ENCODE data around the gene ZNF414.
"Not testable (repeated sequence)": the region's sequence is repeated elsewhere in the genome, so short reads cannot be mapped to it uniquely, and the experiment has no call there.

Gene ZNF414

DNA sequence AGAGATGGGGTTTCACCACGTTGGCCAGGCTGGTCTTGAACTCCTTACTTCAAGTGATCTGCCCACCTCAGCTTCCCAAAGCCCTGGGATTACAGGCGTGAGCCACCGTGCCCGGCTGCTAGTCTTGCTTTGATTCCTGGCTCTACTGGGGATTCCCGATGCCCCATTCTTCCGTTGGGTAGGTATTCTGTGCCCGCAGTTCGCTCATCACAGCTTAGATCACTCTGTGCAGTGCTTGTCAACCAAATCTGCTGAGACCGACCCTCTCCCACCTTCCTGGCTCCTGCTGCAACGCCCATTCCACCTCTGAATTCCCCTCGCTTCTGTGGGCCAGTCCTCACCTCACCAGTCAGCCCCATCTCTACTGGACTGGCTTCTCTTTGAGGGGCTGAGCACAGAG lies 4.6 kb upstream of the ZNF414 start:
- no peak for DNase-seq (ENCODE audit: low read depth)
- H3K4me3 ChIP-seq (ENCODE audit: low read depth, low read length) = no peak overlapping the region
- TF ChIP-seq, protein P1, sequence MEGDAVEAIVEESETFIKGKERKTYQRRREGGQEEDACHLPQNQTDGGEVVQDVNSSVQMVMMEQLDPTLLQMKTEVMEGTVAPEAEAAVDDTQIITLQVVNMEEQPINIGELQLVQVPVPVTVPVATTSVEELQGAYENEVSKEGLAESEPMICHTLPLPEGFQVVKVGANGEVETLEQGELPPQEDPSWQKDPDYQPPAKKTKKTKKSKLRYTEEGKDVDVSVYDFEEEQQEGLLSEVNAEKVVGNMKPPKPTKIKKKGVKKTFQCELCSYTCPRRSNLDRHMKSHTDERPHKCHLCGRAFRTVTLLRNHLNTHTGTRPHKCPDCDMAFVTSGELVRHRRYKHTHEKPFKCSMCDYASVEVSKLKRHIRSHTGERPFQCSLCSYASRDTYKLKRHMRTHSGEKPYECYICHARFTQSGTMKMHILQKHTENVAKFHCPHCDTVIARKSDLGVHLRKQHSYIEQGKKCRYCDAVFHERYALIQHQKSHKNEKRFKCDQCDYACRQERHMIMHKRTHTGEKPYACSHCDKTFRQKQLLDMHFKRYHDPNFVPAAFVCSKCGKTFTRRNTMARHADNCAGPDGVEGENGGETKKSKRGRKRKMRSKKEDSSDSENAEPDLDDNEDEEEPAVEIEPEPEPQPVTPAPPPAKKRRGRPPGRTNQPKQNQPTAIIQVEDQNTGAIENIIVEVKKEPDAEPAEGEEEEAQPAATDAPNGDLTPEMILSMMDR (conservative IDR thresholded peaks at IDR 0.05; ENCODE audit: low read depth, low read length) = no peak

DNA sequence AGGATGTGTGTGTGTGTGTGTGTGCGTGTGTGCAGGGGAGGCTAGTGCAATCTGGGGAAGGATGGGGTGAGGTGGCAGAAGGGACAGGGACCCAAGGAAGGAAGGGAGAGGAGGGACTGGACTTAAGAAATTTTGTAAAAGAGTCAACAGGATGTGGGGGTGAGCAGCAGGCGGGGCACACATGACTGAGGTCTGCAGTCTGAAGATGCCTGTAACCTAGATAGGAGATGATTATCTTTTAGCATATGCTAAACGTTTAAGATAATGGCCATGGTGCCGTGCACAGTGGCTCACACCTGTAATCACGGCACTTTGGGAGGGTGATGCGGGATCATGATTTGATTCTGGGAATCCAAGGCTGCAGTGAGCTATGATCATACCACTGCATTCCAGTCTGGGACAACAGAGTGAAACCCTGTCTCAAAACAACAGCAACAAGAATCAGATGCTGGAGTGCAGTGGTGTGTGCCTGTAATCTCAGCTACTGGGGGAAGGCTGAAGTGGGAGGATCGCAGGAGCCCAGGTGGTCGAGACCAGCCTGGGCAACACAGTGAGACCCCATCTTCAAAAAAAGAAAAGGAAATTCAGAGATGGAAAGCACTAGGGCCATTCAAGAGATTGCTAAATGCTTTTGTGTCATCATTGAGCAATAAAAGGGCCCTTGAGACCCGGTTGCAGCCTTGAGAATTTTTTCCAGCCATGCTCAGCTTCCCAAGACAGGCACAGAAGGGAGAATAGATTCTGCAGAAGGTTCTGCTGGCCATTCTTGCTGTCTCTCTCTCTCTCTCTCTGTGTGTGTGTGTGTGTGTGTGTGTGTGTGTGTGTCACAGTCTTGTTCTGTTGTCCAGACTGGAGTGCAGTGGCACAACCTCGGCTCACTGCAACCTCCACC lies 3.8 kb upstream of the ZNF414 start:
- no peak overlapping the region for H3K4me3 ChIP-seq (ENCODE audit: low read depth, low read length)
- TF ChIP-seq, protein P1 (conservative IDR thresholded peaks at IDR 0.05; ENCODE audit: low read depth, low read length) = no peak
- peak; percentile 75 for DNase-seq (ENCODE audit: low read depth)

DNA sequence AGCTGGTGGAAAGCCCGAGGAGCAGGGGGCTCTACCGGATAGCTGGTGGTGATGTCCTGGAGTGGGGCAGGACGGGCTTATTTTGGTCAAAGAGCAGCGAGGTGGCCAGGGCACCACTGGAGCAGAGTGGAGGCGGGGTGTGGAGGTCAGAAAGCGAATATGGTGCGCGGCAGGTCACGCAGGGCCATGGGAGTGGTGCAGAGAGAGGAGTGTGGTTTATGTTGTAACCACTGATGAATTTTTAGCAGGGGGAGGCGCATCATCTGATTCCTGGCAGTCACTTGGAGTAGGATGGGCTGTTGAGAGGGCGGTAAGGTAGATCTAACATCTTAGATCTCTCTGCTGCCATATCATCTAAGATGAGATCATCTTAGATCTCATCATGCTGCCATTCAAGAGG lies 1.4 kb upstream of the ZNF414 start:
- no peak overlapping the region for H3K4me3 ChIP-seq (ENCODE audit: low read depth, low read length)
- TF ChIP-seq, protein P1 (conservative IDR thresholded peaks at IDR 0.05; ENCODE audit: low read depth, low read length) = no peak
- DNase-seq (ENCODE audit: low read depth) = peak; percentile 12

DNA sequence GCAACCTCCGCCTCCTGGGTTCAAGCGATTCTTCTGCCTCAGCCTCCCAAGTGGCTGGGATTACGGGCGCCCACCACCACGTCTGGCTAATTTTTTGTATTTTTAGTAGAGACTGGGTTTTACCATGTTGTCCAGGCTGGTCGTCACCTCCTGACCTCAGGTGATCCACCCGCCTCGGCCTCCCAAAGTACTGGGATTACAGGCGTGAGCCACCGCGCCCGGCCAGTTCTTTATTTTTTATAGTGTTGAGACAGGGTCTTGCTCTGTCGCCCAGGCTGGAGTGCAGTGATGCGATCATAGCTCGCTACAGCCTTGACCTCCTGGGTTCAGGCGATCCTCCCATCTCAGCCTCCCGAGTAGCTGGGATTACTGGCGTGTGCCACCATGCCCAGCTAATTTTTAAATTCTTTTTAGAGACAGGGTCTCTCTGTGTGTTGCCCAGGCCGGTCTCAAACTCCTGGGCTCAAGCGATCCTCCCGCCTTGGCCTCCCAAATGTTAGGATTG lies 590 bp upstream of the ZNF414 start:
- peak overlapping the region; percentile 87 for H3K4me3 ChIP-seq (ENCODE audit: low read depth, low read length)

DNA sequence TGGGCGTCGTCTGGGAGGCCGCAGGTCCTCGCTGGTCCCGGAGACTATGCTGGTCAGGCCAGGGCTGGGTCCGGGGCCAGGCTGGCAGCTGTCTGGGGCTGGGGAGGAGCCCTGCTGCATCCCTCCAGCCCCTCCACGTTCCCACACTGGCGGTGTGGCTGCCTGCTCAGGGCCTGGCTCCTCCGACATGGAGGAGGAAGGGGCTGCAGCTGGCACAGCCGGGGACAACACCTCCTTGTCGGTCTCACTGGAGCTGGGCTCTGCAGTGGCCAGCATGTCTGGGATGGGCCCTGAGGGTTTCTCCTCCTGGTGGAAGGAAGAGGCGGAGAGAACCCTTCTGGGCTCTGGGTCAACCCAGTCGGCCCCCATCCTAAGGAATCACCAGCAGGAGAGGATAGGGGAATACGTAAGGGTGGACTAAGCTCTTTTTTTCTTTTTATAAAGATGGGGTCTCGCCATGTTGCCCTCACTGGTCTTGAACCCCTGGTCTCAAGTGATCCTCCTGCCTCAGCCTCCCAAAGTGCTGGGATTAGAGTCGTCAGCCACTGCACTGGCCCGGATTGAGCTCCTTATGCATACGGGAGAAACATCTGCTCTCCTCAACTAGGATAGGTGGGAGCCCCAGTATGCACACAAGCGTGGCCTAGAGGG lies 806 bp downstream of the ZNF414 start:
- peak overlapping the region; percentile 87 for H3K4me3 ChIP-seq (ENCODE audit: low read depth, low read length)
- TF ChIP-seq, protein P1 (conservative IDR thresholded peaks at IDR 0.05; ENCODE audit: low read depth, low read length) = no peak
- DNase-seq (ENCODE audit: low read depth) = no peak

More for the DNA sequence above, 590 bp upstream of the ZNF414 start:
- not testable (repeated sequence) for DNase-seq (ENCODE audit: low read depth)

DNA sequence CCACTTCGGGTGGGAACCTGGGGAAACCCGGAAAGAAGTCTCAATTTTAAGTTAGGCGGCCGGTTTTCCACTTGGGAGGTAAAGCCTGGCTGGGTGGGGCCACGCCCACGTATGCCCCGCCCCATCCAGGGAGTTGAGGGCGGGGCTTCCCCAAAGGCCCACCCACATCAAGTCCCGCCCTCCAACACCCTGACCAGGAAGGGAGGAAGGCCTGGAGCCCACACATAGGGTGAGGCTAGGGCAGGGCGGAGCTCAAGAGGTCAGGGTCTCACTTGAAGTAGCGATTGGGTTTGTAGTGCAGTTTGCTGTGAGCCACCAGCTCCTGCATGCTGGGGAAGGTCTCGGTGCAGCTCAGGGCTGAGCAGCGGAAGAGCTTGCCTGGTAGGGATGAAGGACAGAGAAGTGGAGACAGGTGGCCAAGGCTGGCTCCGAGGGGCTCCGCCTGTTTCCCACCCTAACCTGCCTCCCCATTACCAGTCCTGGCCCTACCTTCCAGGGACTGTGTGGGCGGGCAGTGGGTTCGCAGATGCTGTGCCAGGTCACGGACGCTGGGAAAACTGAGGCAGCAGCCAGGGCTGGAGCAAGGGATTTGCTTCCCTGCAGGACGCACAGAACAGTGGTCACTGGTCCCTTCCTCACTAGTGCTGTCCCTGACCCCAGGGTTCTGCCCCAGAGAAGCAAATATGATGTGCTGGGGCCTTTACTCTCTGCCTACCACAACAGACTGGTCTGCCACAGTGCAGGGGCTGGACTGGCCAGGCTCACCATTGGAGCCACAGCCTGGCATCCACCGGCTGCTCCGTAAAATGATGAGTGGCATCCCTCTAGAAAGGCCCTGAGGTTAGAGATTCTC lies 1.6 kb downstream of the ZNF414 start:
- no peak overlapping the region for H3K4me3 ChIP-seq (ENCODE audit: low read depth, low read length)

More for the DNA sequence above, 1.6 kb downstream of the ZNF414 start:
- TF ChIP-seq, protein P1 (conservative IDR thresholded peaks at IDR 0.05; ENCODE audit: low read depth, low read length) = no peak
- peak; percentile 28 for DNase-seq (ENCODE audit: low read depth)
